ENCODE data around the gene PDK4. TPM values are rescaled to one million over a fixed set of nuclear protein-coding genes. Genes with fewer than 3 reads are reported as not detected.

The PDK4 gene
- total and polyA plus RNA-seq, 7 donors, result 174 to 3,046 (median 2,751) TPM

DNA sequence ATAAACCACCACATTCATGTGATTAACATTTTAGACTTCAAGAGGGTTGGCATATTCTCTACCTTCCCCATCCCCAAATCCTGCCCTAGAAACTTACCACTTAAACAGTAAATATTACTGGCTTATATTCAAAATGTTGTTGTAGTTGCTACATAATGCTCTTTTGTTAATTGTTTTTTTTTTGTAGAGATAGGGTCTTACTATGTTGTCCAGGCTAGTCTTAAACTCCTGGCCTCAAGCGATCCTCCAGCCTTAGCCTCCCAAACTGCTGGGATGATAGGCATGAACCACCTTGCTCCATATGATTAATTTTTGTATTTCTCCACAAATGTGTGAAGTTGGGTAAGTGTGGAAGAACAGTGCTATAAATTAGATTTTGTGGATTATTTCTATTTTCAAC lies 6.5 kb downstream of the PDK4 start:
- Histone ChIP-seq H3K27ac (peak overlapping the region; percentile 98), H3K36me3 (ENCODE audit: insufficient read depth in 1 of 2, low read depth in 1 of 2) (peaks cover 23 to 100% of the 10 kb centered on the region in 2 donors), H3K4me3 (peak overlapping the region; percentile 93), H3K9me3 (no peaks in the 10 kb centered on the region), H3K4me1 (peaks cover 70% of the 10 kb centered on the region), H3K27me3 (ENCODE audit: insufficient read depth in 3 of 3, low read length in 2 of 3) (no peaks in the 10 kb centered on the region)
- no peak for DNase-seq
- WGBS, 3 donors, result 97 to 100% (median 98%) methylated on average over 1 of the region's 1 CpG
- TF ChIP-seq, protein P1, sequence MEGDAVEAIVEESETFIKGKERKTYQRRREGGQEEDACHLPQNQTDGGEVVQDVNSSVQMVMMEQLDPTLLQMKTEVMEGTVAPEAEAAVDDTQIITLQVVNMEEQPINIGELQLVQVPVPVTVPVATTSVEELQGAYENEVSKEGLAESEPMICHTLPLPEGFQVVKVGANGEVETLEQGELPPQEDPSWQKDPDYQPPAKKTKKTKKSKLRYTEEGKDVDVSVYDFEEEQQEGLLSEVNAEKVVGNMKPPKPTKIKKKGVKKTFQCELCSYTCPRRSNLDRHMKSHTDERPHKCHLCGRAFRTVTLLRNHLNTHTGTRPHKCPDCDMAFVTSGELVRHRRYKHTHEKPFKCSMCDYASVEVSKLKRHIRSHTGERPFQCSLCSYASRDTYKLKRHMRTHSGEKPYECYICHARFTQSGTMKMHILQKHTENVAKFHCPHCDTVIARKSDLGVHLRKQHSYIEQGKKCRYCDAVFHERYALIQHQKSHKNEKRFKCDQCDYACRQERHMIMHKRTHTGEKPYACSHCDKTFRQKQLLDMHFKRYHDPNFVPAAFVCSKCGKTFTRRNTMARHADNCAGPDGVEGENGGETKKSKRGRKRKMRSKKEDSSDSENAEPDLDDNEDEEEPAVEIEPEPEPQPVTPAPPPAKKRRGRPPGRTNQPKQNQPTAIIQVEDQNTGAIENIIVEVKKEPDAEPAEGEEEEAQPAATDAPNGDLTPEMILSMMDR (IDR thresholded peaks at IDR 0.05), result no peak
- intact Hi-C loops (cut with DNase I), result no loop called here
- ATAC-seq, result peak in 3 of 4 donors; percentile 4 to 6 (median 5)

DNA sequence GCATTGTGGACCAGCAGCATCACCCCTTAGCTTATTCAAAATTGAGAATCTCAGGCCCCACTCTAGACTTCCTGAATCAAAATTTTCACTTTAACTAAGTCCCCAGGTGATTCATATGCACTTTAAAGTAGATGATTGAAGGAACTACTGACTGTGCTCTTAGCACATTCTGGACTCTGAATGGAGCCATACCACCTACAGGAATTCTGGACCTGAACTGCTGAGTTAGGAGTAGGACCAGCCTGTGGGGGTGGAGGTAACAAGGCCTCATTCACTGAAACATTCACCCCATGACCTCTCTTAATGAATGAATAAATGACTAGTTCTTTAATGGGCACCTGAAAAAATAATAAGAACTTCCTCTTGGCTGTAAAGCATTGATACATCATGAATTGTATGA lies 7.3 kb downstream of the PDK4 start:
- peak overlapping the region; percentile 98 for H3K27ac ChIP-seq
- peak in 3 of 4 donors; percentile 8 to 14 (median 13) for ATAC-seq

DNA sequence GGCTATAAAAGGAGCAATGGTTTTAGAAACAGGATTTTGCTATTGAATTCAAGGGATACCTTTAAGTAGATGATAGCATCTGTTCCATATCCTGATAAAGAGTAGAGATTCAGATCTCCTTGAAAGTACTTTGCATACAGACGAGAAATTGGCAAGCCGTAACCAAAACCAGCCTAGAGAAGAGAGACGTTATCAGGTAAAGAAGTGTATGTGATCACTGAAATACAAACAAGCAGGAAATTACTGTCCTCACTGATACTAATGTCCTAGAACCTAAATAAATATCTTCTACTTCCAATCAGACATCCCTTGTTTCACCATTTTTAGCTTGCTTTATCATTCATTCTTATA lies 9.4 kb downstream of the PDK4 start:
- 50 to 75% (median 75%) methylated on average over 3 of the region's 3 CpGs for WGBS, 3 donors
- no peaks in the 10 kb centered on the region for H3K27me3 ChIP-seq (ENCODE audit: insufficient read depth in 3 of 3, low read length in 2 of 3)
- ATAC-seq (no peak), DNase-seq (no peak)
- no peak overlapping the region for H3K4me3 ChIP-seq
- intact Hi-C loops (cut with DNase I), result no loop called here
- H3K4me1 ChIP-seq, result peaks cover 47% of the 10 kb centered on the region
- H3K36me3 ChIP-seq (ENCODE audit: insufficient read depth in 1 of 2, low read depth in 1 of 2), result peaks cover 21 to 87% of the 10 kb centered on the region in 2 donors
- no peaks in the 10 kb centered on the region for H3K9me3 ChIP-seq
- TF ChIP-seq, protein P1 (IDR thresholded peaks at IDR 0.05), result no peak
- peak overlapping the region; percentile 98 for H3K27ac ChIP-seq

More for the DNA sequence above, 7.3 kb downstream of the PDK4 start:
- TF ChIP-seq, protein P1 (IDR thresholded peaks at IDR 0.05), result no peak
- H3K4me3 ChIP-seq, result peak overlapping the region; percentile 13
- intact Hi-C loops (cut with DNase I), result no loop called here
- H3K36me3 ChIP-seq (ENCODE audit: insufficient read depth in 1 of 2, low read depth in 1 of 2), result peaks cover 21 to 100% of the 10 kb centered on the region in 2 donors
- DNase-seq, result no peak
- peaks cover 66% of the 10 kb centered on the region for H3K4me1 ChIP-seq
- H3K27me3 ChIP-seq (ENCODE audit: insufficient read depth in 3 of 3, low read length in 2 of 3), result no peaks in the 10 kb centered on the region
- no peaks in the 10 kb centered on the region for H3K9me3 ChIP-seq

DNA sequence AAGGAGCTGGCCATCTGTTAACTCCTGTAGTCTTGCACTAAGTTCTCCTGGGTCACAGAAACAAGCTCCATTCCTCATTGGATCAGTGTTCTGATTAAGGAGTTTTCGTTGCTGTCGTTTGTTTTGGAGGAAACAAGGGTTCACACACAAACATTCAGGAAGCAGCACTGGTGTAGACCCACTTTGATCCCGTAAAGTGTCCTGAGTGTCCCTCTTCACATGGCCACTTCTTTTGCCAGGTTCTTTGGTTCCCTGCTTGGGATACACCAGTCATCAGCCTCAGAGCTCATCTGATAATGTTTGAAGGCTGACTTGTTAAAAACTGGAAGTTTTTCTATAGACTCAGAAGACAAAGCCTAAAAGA lies 10.9 kb downstream of the PDK4 start:
- peak in 1 of 4 donors; percentile 1 for ATAC-seq
- Histone ChIP-seq H3K4me3 (no peak overlapping the region), H3K36me3 (ENCODE audit: insufficient read depth in 1 of 2, low read depth in 1 of 2) (peaks cover 21 to 72% of the 10 kb centered on the region in 2 donors), H3K4me1 (peaks cover 36% of the 10 kb centered on the region), H3K27me3 (ENCODE audit: insufficient read depth in 3 of 3, low read length in 2 of 3) (no peaks in the 10 kb centered on the region), H3K27ac (peak overlapping the region; percentile 98), H3K9me3 (no peaks in the 10 kb centered on the region)
- 55 to 76% (median 58%) methylated on average over 3 of the region's 3 CpGs for WGBS, 3 donors
- TF ChIP-seq, protein P1 (IDR thresholded peaks at IDR 0.05), result no peak
- no peak for DNase-seq
- intact Hi-C loops (cut with DNase I), result no loop called here

DNA sequence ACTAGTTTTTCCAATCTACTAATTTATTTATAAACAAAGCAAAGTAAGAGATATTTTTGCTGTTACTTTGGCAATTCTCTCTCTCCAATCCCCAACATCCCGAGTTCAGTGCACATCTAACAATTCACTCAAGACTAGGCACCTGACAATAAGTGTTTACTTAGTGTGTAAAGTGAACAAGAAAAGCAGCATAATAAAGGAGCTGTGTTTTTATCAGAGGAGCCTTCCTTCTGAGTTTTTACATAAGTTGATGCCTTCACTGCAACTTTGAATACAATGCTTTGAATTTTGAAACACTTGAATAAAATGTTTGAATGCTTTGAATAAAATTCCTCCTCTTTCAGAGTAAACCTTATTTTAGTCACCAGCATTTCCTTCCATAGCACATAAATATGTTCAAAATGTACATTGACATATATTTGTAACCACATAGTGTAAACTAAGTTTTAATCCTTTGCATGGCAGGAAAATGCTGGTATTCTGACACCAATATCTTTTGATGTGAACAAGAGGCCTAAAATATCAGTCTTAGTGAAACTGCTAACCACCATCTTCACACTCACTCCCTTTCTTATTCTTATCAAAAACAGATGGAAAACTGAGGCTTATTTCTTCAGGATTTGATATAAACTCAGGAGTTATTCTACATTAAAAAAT lies 11.4 kb downstream of the PDK4 start:
- Histone ChIP-seq H3K4me3 (no peak overlapping the region), H3K36me3 (ENCODE audit: insufficient read depth in 1 of 2, low read depth in 1 of 2) (peaks cover 21 to 67% of the 10 kb centered on the region in 2 donors), H3K27ac (peak overlapping the region; percentile 98), H3K9me3 (no peaks in the 10 kb centered on the region), H3K27me3 (ENCODE audit: insufficient read depth in 3 of 3, low read length in 2 of 3) (no peaks in the 10 kb centered on the region), H3K4me1 (peaks cover 33% of the 10 kb centered on the region)
- TF ChIP-seq, protein P1 (IDR thresholded peaks at IDR 0.05), result no peak
- DNase-seq, result no peak
- intact Hi-C loops (cut with DNase I), result no loop called here
- WGBS, 3 donors, result 64 to 84% (median 72%) methylated on average over 1 of the region's 1 CpG
- peak in 2 of 4 donors; percentile 1 to 2 for ATAC-seq

Measured in psoas muscle (tissue), 8 donors.